HG03575 (cell line): ENCODE results near the gene GPC1.

Experiments
- ATAC-seq: cut with Tn5 transposase; IDR thresholded peaks from one replicate; pipeline ENCODE4 v1.9.1; 2021; ENCODE audit not compliant: unreplicated experiment, insufficient number of reproducible peaks, low FRiP score; ENCODE audit errors: extremely low read depth

GPC1 gene

GRCh38 chr2:240411261-240412160, 24.0 kb upstream of the GPC1 start:
- ATAC-seq: no peak

DNA sequence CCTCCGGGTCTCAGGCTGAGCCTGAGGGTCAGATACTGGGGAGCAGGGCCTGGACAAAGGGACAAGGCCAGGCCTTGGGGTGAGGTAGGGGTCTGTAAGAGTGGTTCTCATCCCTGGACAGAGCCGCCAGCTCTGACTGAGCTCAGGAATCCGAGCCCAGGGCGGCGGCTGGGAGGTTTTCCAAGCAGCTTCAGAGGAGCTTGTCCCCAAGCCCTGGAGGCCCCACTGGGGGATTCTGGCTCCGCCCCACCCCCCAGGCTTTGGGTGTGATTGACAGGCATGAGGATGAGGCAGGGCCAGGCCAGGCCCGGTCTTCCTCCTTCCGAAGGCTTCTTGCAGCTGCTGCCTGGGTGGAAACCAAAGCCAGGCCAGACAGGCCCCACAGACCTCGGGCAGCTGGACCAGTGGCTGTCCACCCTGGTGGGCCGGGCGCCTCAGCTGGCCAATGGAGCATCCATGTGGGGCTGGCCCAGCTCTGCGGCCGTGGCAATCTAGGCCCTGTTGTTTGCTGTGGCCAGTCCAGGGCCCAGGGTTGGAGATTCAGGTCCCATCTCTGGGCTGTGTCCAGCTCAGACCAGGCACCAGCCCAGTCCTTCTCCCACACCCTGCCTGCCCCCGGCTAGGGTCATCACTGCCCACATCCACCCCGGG, 23.1 kb upstream of the GPC1 start:
- no peak for ATAC-seq

GRCh38 chr2:240412975-240413812, 22.3 kb upstream of the GPC1 start:
- no peak for ATAC-seq

- ATAC-seq: no peak
Measured at GRCh38 chr2:240413813-240414429, 21.5 kb upstream of the GPC1 start.

DNA sequence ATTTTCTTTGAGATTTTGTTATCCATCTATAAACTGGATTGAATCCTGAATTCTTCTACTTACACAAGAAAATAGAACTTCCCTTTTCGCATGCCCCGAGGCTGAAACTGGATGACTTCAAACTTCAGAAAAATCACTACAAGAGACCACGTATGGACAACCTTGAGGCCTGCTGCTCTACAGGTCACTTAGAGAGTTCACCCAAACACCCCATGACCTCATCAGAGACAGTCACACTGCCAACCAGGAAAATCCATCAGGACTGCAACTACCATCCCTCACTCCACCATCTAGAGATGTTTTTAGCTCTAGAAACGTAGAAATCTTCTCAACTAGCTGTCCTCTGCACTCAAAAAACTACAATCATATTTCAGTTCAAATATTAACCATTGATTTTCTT, 18.6 kb upstream of the GPC1 start:
- no peak for ATAC-seq

DNA sequence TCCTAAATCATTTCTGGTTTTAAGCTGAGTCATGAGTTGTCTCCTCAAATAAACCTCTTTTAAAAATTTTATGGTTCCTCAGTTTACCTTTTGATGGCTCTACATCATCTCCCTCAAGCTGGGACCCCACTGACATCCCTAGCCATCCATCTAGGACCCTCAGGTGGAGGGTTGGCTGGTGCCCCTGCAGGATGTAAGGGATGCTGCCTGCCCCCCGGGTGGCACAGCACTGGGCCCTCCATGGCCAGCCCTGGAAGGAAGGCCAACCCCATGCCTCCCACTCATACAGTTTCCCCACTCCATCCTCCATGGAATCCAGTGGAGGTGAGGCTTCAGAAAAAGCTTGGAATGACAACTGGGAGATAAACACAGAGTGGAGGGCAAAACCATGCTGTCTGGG, 17.2 kb upstream of the GPC1 start:
- ATAC-seq: no peak

- ATAC-seq: no peak
Measured at GRCh38 chr2:240419271-240419670, 16.2 kb upstream of the GPC1 start.

DNA sequence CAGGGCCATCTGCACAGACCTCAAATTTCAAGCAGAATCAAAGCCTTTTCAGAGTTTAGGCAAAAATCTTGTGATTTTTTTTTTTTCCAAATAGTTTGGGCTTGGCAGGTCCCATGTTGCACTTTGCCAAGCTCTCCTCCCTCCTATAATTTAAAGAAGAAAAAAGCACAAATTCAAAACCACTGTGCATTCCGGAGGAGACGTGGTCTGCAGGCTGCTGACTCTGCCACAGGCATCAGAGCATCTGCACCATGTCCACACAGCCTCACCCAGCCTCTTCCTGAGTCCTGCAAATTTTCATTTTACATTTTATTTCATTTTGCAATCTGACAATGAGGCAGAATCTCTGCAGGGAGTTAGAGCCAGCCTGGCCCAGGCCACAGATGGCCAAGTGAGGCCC, 15.7 kb upstream of the GPC1 start:
- no peak for ATAC-seq

DNA sequence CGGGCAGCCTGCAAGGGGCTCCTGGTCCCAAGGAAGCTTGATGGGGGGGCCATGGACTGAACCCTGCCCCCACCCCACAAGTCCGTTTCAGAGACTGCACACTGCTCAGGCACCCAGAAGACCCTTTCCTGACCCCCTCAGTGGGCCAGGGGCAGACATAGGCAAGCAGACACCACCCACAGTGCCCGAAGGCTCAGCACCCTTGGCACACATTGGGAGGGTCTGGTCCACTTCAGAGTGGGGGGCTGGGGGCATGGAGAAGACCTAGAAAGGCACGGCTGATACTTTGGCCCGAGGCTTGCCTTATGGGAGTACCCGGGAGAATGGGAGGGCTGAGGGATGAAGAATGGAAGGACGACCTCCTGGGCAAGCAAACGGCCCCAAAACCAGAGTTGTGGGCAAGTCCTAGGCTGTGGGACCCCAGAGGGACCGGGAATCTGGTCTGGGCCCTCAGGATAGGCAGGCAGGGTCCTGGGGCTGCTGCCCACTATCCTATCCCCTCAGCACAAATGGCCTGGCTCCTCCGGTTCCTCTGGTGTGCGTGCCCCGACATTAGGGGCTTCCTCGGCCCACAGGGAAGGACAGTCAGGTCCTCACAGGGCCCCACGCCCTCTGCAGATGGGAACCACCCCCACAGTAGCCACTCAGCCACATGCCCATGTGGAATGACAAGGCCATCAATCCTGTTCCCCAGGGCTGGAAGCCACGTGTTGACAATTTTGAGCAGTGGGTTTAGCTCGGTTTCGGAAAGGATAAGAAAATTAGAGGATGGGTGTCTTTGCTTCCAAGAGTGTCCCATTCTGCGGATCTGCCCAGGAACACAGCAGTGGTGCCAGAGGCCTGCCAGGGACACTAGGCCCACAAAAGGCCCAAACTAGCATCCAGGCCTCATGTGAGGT, 15.0 kb upstream of the GPC1 start:
- ATAC-seq: no peak

- no peak for ATAC-seq
Measured at GRCh38 chr2:240421381-240421780, 14.1 kb upstream of the GPC1 start.

DNA sequence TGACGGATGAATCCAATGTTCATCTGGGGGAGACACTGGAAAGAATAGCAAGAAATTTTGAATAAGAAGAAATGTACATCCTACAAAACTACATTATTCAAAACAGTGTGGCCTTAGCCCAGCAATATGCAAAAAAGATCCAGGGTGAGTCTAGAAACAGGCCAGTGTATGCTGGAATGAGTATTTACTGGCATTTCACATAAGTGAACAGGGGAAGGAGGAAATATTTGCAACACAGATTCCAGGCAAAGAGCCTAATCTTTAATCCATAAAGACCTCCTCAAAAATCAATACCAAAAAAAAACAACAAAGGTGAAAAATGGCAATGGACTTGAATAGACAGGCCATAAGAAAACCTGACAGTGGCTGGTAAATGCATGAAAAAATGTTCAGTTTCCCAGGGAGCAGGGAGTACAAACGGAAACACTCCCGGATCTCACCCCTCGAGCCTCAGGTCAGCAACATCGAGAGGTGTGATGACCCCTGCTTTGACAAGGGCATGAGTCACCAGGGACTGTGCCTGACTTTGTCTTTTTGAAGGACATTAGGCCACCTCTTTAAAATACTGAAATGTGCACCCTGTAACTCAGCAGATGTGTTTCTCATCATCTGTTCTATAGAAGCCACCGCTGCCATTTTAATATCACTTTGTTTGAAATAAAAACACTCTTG, 12.7 kb upstream of the GPC1 start:
- ATAC-seq: no peak

GRCh38 chr2:240423788-240424191, 11.7 kb upstream of the GPC1 start:
- ATAC-seq: no peak

DNA sequence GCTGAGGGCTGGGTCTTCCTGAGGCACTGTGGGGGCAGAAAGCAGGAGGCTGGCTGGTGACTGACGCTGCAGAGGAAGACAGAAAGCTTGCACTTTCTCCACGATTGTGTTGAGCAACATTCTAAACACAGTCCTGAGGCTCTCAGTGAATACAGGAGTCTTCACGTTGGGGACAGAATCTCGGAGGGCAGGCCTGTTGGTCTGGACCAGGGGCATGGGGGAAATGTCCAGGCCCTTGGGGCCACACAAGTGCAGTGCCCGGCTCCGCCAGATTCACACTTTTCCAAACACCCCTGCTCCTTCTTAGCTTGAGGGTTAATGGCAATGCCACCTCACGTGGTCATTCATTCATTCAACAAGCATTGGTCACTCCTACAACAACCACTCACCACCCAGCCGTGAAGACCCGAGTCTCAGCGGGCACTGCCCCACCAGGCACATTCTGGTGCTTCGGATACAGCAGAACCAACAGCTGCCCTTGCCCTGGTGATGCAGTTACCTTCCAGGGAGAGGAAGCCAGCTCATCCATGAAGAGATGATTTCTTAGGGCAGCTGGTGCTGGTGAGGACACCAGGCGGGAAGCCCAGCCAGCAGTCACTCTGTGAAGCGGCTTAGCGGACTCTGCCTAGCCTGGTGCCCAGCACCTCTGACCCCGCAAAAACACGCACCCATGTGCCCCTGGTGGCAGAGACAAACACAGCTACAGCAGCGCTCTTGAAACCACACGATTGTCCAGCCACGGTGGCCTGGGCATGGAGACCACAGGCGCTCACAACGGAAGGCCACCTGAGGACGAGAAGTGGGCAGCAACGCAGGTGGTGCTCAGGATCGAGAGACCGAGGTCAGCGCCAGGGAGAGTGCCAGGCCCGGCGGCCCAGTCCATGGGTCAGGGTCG, 10.9 kb upstream of the GPC1 start:
- no peak for ATAC-seq

- no peak for ATAC-seq
Measured at GRCh38 chr2:240425236-240425615, 10.2 kb upstream of the GPC1 start.

- ATAC-seq: no peak
Measured at GRCh38 chr2:240425697-240426096, 9.8 kb upstream of the GPC1 start.

DNA sequence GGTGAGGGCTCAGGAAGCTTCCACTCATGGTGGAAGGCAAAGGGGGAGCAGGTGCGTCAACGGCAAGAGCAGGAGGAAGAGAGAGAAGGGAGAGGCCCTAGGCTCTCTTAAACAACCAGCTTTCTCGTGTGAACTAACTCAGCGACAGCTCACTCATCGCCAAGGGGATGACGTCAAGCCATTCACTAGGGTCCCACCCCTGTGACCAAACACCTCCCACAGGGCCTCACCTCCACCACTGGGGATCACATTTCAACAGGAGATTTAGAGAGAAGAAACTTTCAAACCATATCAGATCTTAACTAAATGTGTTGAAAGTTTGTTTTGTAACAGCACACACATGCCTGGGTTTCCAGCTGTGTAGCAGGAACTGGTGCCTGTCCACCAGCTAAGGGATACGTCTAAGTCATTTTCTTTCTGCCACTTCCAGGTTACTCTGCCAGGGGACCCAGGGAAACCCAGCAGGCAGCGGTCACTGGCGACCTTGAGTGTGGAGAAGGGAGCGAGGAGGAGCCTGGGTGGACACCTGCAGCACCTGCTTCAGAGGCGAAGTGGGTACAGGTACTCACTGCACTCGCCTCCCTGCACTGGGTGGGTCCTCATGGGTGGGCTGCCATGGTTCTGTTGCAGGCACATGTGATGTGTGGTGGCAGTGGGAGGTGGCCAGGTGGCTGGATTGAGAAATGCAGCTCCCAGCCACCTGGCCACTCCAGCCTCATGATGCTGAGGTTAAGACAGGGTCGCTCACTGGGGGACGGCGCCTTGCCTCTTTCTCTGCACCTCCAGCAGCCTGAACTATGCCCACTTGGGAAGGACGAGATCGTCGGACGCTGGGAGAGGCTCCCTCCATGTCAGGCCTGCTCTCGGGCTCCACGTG, 8.4 kb upstream of the GPC1 start:
- no peak for ATAC-seq
